H1 (cell line): Measurements from ENCODE around the gene PFN4. TPM values are rescaled to one million over a fixed set of nuclear protein-coding genes. Genes with fewer than 3 reads are reported as not detected.

Experiments
- RAD21 ChIP-seq, 2 experiments: IDR thresholded peaks in 1 of 2; conservative IDR thresholded peaks in 1 of 2; 2 replicates each; pipeline ENCODE4 v1.6.1; 2011; ENCODE audit warnings: low read depth in 2 of 2, low read length in 2 of 2, improper control_type of control experiment in 1 of 2, inconsistent platforms in 1 of 2, mild to moderate bottlenecking in 1 of 2, moderate library complexity in 1 of 2
- SIN3A ChIP-seq, 2 experiments: IDR thresholded peaks in 1 of 2; conservative IDR thresholded peaks in 1 of 2; 2 replicates each; pipeline ENCODE4 v1.6.1; 2011 to 2012; ENCODE audit warnings: low read length in 2 of 2, improper control_type of control experiment in 1 of 2, low read depth in 1 of 2, mild to moderate bottlenecking in 1 of 2
- polyA plus RNA-seq, 7 experiments: library from polyadenylated mRNA; depleted of rRNA in 3 of 7; stranded (reverse) in 5 of 7; unstranded in 2 of 7; fragments of >200 nt in 5 of 7; fragments of 200-250 nt in 2 of 7; gene quantifications; 1 replicate in 5 of 7; 2 replicates in 1 of 7; 4 replicates in 1 of 7; pipeline versions ENCODE4 v1.2.1 to v1.2.3, GENCODE V29; 2011 to 2013; ENCODE audit warnings: missing spikeins in 2 of 7, mixed read lengths in 2 of 7
- total RNA-seq: library from RNA; stranded (reverse); fragmentation: NEBNext Ultra II Directional; extraction: Animal tissue kit (Norgen Biotek cat#: 25700); gene quantifications from 2 replicates; pipeline ENCODE4 v1.2.1, GENCODE V29; 2021

PFN4 gene
- total and polyA plus RNA-seq, 2 of the 8 experiments (the other 6 are each of a cell fraction or from before 2014, with no cell fraction given) = not detected

GRCh38 chr2:24132543-24132942 lies 9.4 kb upstream of the PFN4 start (continued):
- TF ChIP-seq RAD21 (IDR thresholded peaks at IDR 0.05 in 1 of 2, conservative IDR thresholded peaks at IDR 0.05 in 1 of 2; ENCODE audit: low read depth in 2 of 2, low read length in 2 of 2) (no peak), SIN3A (conservative IDR thresholded peaks at IDR 0.05 in 1 of 2, IDR thresholded peaks at IDR 0.05 in 1 of 2; ENCODE audit: low read depth in 1 of 2, low read length in 2 of 2) (no peak)
